CD14-positive monocyte (primary cell): ENCODE results near the gene H2AZ1. TPM values are rescaled to one million over a fixed set of nuclear protein-coding genes. Genes with fewer than 3 reads are reported as not detected.
"Not testable (repeated sequence)": the region's sequence is repeated elsewhere in the genome, so short reads cannot be mapped to it uniquely, and the experiment has no call there.

Experiments
- DNase-seq, 3 donors: peaks; one replicate each; pipeline ENCODE4 v3.0.0-alpha.2; 2011 to 2022
- H2AFZ ChIP-seq: 2 replicates; pipeline ENCODE4 v1.6.0; 2012; ENCODE audit warnings: mild to moderate bottlenecking, low read depth, low read length, inconsistent platforms; ENCODE audit not compliant: insufficient read depth, poor library complexity, severe bottlenecking
- H3K27ac ChIP-seq, 2 donors: 1 replicate in 1 of 2; 2 replicates in 1 of 2; pipeline ENCODE4 v1.5.1; 2012 to 2013; ENCODE audit warnings: low read length in 2 of 2, control low read depth in 1 of 2, inconsistent platforms in 1 of 2, low read depth in 1 of 2, mild to moderate bottlenecking in 1 of 2
- H3K27me3 ChIP-seq, 2 donors: one replicate each; pipeline versions ENCODE4 v1.6.0 to v1.6.1; 2011 to 2013; ENCODE audit warnings: low read length in 2 of 2; ENCODE audit not compliant: control insufficient read depth in 2 of 2, insufficient read depth in 2 of 2
- H3K36me3 ChIP-seq, 2 donors: replicated peaks in 1 of 2; 1 replicate in 1 of 2; 2 replicates in 1 of 2; pipeline versions ENCODE4 v1.5.1 to v1.6.1; 2012 to 2013; ENCODE audit warnings: low read length in 2 of 2, control low read depth in 1 of 2, inconsistent platforms in 1 of 2, mild to moderate bottlenecking in 1 of 2; ENCODE audit not compliant: insufficient read depth in 2 of 2, control insufficient read depth in 1 of 2
- H3K4me1 ChIP-seq, 2 donors: 1 replicate in 1 of 2; 2 replicates in 1 of 2; pipeline versions ENCODE4 v1.5.1 to v1.6.1; 2012 to 2013; ENCODE audit warnings: low read length in 2 of 2, control low read depth in 1 of 2, inconsistent platforms in 1 of 2, mild to moderate bottlenecking in 1 of 2, moderate library complexity in 1 of 2; ENCODE audit not compliant: insufficient read depth in 2 of 2, control insufficient read depth in 1 of 2
- H3K4me2 ChIP-seq: replicated peaks from 2 replicates; pipeline ENCODE3; 2012; ENCODE audit warnings: low read length, moderate library complexity, mild to moderate bottlenecking; ENCODE audit not compliant: poor library complexity, severe bottlenecking; ENCODE audit errors: extremely low read depth
- H3K4me3 ChIP-seq, 3 experiments: fragments of 200-600 bp in 1 of 3; sonication (generic) in 1 of 3; replicated peaks in 1 of 3; 1 replicate in 2 of 3; 2 replicates in 1 of 3; pipeline ENCODE4 v1.5.1; 2011 to 2013; ENCODE audit warnings: low read length in 3 of 3, mild to moderate bottlenecking in 3 of 3, control low read depth in 2 of 3, low read depth in 2 of 3, inconsistent platforms in 1 of 3, moderate library complexity in 1 of 3
- H3K79me2 ChIP-seq: 2 replicates; pipeline ENCODE4 v1.6.0; 2012; ENCODE audit warnings: mild to moderate bottlenecking, control low read depth, inconsistent platforms, low read length, moderate library complexity; ENCODE audit not compliant: insufficient read depth
- H3K9ac ChIP-seq: 2 replicates; pipeline ENCODE4 v1.6.0; 2017; ENCODE audit warnings: low read length, mild to moderate bottlenecking; ENCODE audit not compliant: insufficient read depth, poor library complexity, severe bottlenecking
- H3K9me3 ChIP-seq, 2 donors: replicated peaks in 1 of 2; 1 replicate in 1 of 2; 2 replicates in 1 of 2; pipeline versions ENCODE4 v1.5.1 to v1.6.1; 2012 to 2013; ENCODE audit warnings: low read length in 2 of 2, control low read depth in 1 of 2; ENCODE audit not compliant: control insufficient read depth in 1 of 2, insufficient read depth in 1 of 2
- H4K20me1 ChIP-seq: 2 replicates; pipeline ENCODE4 v1.6.0; 2012; ENCODE audit warnings: mild to moderate bottlenecking, low read length, control low read depth, moderate library complexity; ENCODE audit not compliant: insufficient read depth
- H3K27ac Mint-ChIP-seq, 7 donors: one replicate each; pipeline ENCODE4 v1.8.0; 2020; ENCODE audit warnings: mild to moderate bottlenecking in 7 of 7, mixed read lengths in 7 of 7, moderate library complexity in 6 of 7, inconsistent platforms in 2 of 7
- H3K27me3 Mint-ChIP-seq, 3 donors: one replicate each; pipeline ENCODE4 v1.8.0; 2021 to 2022; ENCODE audit warnings: low read depth in 3 of 3, mild to moderate bottlenecking in 3 of 3, mixed read lengths in 3 of 3, moderate library complexity in 3 of 3, inconsistent platforms in 1 of 3
- H3K36me3 Mint-ChIP-seq, 2 donors: one replicate each; pipeline ENCODE4 v1.8.0; 2020; ENCODE audit warnings: mixed read lengths in 2 of 2, inconsistent platforms in 1 of 2, mild to moderate bottlenecking in 1 of 2
- H3K4me1 Mint-ChIP-seq: one replicate; pipeline ENCODE4 v1.8.0; 2020; ENCODE audit warnings: mild to moderate bottlenecking, mixed read lengths
- H3K4me3 Mint-ChIP-seq, 2 donors: one replicate each; pipeline ENCODE4 v1.8.0; 2020; ENCODE audit warnings: mild to moderate bottlenecking in 2 of 2, mixed read lengths in 2 of 2, moderate library complexity in 1 of 2
- H3K9me3 Mint-ChIP-seq, 7 donors: one replicate each; pipeline ENCODE4 v1.8.0; 2020 to 2022; ENCODE audit warnings: mixed read lengths in 7 of 7, mild to moderate bottlenecking in 6 of 7, moderate library complexity in 6 of 7, inconsistent platforms in 2 of 7
- CTCF ChIP-seq: fragments of 200-600 bp; IDR thresholded peaks from one replicate; pipeline ENCODE4 v1.8.0; 2022; ENCODE audit warnings: antibody characterized with exemption, mild to moderate bottlenecking
- WGBS: methylation state at CpG from one replicate; pipeline ENCODE4 v1.1.5; 2013; ENCODE audit warnings: missing lambda C conversion rate; ENCODE audit not compliant: insufficient coverage; 5-methylcytosine and 5-hydroxymethylcytosine counted together
- intact Hi-C, 2 donors: fragments of 100-400 bp; cut with micrococcal nuclease; formaldehyde crosslinking; loops; one replicate each; pipeline versions ENCODE4 v1.15.0 to v1.15.1; 2023
- polyA plus RNA-seq, 3 donors: library from polyadenylated mRNA; depleted of rRNA in 1 of 3; unstranded in 2 of 3; stranded (reverse) in 1 of 3; fragments of 300-500 nt in 2 of 3; fragments of >200 nt in 1 of 3; fragmentation: Illumina TruSeq in 2 of 3; gene quantifications; 1 replicate in 2 of 3; 2 replicates in 1 of 3; pipeline ENCODE4 v1.2.3, GENCODE V29; 2012 to 2021

The H2AZ1 gene
- polyA plus RNA-seq, 3 donors, result 208 to 450 (median 416) TPM

- Histone ChIP-seq H3K36me3 (no peaks in the 10 kb centered on the region), H3K9ac (no peak overlapping the region), H3K4me1 (peaks cover 5 to 6% of the 10 kb centered on the region in 2 donors), H3K79me2 (no peaks in the 10 kb centered on the region), H3K27ac (peak overlapping the region; percentile 18 to 28), H3K4me2 (no peak overlapping the region), H4K20me1 (no peaks in the 10 kb centered on the region), H2AFZ (no peak overlapping the region), H3K4me3 (no peak overlapping the region), H3K9me3 (no peaks in the 10 kb centered on the region), H3K27me3 (no peaks in the 10 kb centered on the region)
- peaks cover 3% of the 10 kb centered on the region for H3K4me1 Mint-ChIP-seq
- intact Hi-C loops, result no loop called here
- DNase-seq, result peak; percentile 25 to 54 (median 32)
- H3K9me3 Mint-ChIP-seq, result peaks cover 0 to 8% (median 4%) of the 10 kb centered on the region in 7 donors
- no peak for TF ChIP-seq CTCF
- H3K27me3 Mint-ChIP-seq, result peaks cover 3 to 8% (median 5%) of the 10 kb centered on the region in 3 donors
- H3K27ac Mint-ChIP-seq, result peak overlapping the region in 1 of 7 donors; percentile 71
- H3K36me3 Mint-ChIP-seq, result peaks cover 0 to 6% of the 10 kb centered on the region in 2 donors
- WGBS, result no CpG with 5 or more reads among the region's 1 CpG
- no peak overlapping the region for H3K4me3 Mint-ChIP-seq
Observed at GRCh38 chr4:99961711-99962110, 11.6 kb upstream of the H2AZ1 start.

- Mint-ChIP-seq H3K4me1 (peaks cover 3% of the 10 kb centered on the region), H3K36me3 (peaks cover 0 to 6% of the 10 kb centered on the region in 2 donors), H3K9me3 (peaks cover 0 to 15% (median 5%) of the 10 kb centered on the region in 7 donors), H3K4me3 (no peak overlapping the region), H3K27ac (no peak overlapping the region), H3K27me3 (peaks cover 3 to 7% (median 5%) of the 10 kb centered on the region in 3 donors)
- Histone ChIP-seq H3K27ac (no peak overlapping the region), H3K4me3 (no peak overlapping the region), H4K20me1 (no peaks in the 10 kb centered on the region), H3K27me3 (no peaks in the 10 kb centered on the region), H3K4me1 (peaks cover 5 to 6% of the 10 kb centered on the region in 2 donors), H3K9me3 (peaks cover 0 to under 1% of the 10 kb centered on the region in 2 donors), H3K9ac (no peak overlapping the region), H3K36me3 (no peaks in the 10 kb centered on the region), H2AFZ (no peak overlapping the region), H3K79me2 (no peaks in the 10 kb centered on the region), H3K4me2 (no peak overlapping the region)
- WGBS, result 83% methylated on average over 1 of the region's 2 CpGs
- no peak for DNase-seq
- intact Hi-C loops, result no loop called here
- no peak for TF ChIP-seq CTCF
Observed at GRCh38 chr4:99960648-99961047, 10.6 kb upstream of the H2AZ1 start.

GRCh38 chr4:99958207-99958606 is 8.1 kb upstream of the H2AZ1 start:
- H3K4me3 Mint-ChIP-seq, H3K9ac ChIP-seq, H3K9me3 ChIP-seq, DNase-seq, H3K27ac ChIP-seq, H3K4me1 ChIP-seq, H3K27ac Mint-ChIP-seq, H3K4me2 ChIP-seq, H4K20me1 ChIP-seq, H2AFZ ChIP-seq, H3K27me3 ChIP-seq, H3K4me1 Mint-ChIP-seq, H3K79me2 ChIP-seq, H3K36me3 ChIP-seq, H3K36me3 Mint-ChIP-seq, H3K27me3 Mint-ChIP-seq, H3K4me3 ChIP-seq, intact Hi-C loops: not testable (repeated sequence)
- WGBS, result no CpG with 5 or more reads among the region's 3 CpGs
- peaks cover 2 to 20% (median 5%) of the 10 kb centered on the region in 7 donors for H3K9me3 Mint-ChIP-seq
